Subcutaneous adipose tissue (tissue), 4 donors: ENCODE data around the gene FNDC8. TPM values are rescaled to one million over a fixed set of nuclear protein-coding genes. Genes with fewer than 3 reads are reported as not detected.

Experiments used
- small RNA-seq: library from RNA; depleted of rRNA; stranded (forward); fragments of <200 nt; gene quantifications from one replicate; pipeline ENCODE3, GENCODE V24; 2016
- total RNA-seq, 4 donors: library from RNA; depleted of rRNA; stranded (reverse); fragments of >200 nt; gene quantifications; one replicate each; pipeline ENCODE4 v1.1.0, GENCODE V29; 2016

The FNDC8 gene
- total RNA-seq, 4 donors from 2014 or later, result not detected

Small RNAs within 50 kb of the gene (small RNA-seq; reads per million reads assigned to genes)
- gene AC004223.1 (not detected), gene RNU6-840P (not detected)

Other genes with a start within 250 kb of the FNDC8 start
- 1 to 10 TPM; 3.1 to 6.2 (median 4.1) TPM for gene CCT6B, start 160.2 kb upstream of the FNDC8 start, total RNA-seq
- gene ZNF830, start 160.1 kb upstream of the FNDC8 start, total RNA-seq, result 10 to 100 TPM in 1 of 4 donors, 1 to 10 TPM in 3; 8.5 to 10.7 (median 9.6) TPM
- 10 to 100 TPM in 2 of 4 donors, 1 to 10 TPM in 2; 5.3 to 12.6 (median 9.6) TPM for gene LIG3, start 141.1 kb upstream of the FNDC8 start, total RNA-seq
- 10 to 100 TPM; 13.2 to 18.9 (median 18.1) TPM for gene RFFL, start 57.9 kb upstream of the FNDC8 start, total RNA-seq
- gene RAD51D, start 1.8 kb upstream of the FNDC8 start, total RNA-seq, result 10 to 100 TPM in 1 of 4 donors, 1 to 10 TPM in 3; 2.6 to 16.2 (median 7.8) TPM
- 10 to 100 TPM in 3 of 4 donors, 1 to 10 TPM in 1; 5.1 to 21.9 (median 14.7) TPM for gene NLE1, start 20.7 kb downstream of the FNDC8 start, total RNA-seq
- not detected for gene UNC45B, start 26.2 kb downstream of the FNDC8 start, total RNA-seq
- not detected for gene SLC35G3, start 72.8 kb downstream of the FNDC8 start, total RNA-seq
- gene SLFN5, start 121.5 kb downstream of the FNDC8 start, total RNA-seq, result 10 to 100 TPM; 38.8 to 55.6 (median 39.2) TPM